K562 (cell line): Measurements from ENCODE around the gene SNTG2. TPM values are rescaled to one million over a fixed set of nuclear protein-coding genes. Genes with fewer than 3 reads are reported as not detected.

Experiments used
- ATAC-seq: fragments of 200-7000 bp; cut with Tn5 transposase; 3 replicates; pipeline ENCODE4 v1.9.1; 2020; ENCODE audit warnings: moderate library complexity
- BruUV-seq: library from RNA; stranded (reverse); fragments of 400-500 nt; replicated peaks from 2 replicates; lab custom pipeline; 2021; lab: Mats Ljungman, UMichigan
- CTCF ChIA-PET: fragments of 300-600 bp; formaldehyde crosslinking; extraction: SDS; loops from one replicate; lab custom pipeline; 2021; ENCODE audit warnings: low intra/inter-chr PET ratio; lab: Yijun Ruan, JAX
- POLR2A ChIA-PET: fragments of 300-600, 350-650 bp; sonication (Branson Sonifier 250); formaldehyde crosslinking; extraction: SDS; loops from one replicate; lab custom pipeline; 2021; ENCODE audit warnings: antibody characterized with exemption, inconsistent platforms; lab: Yijun Ruan, JAX
- DNase-seq, 4 experiments: peaks; one replicate each; pipeline versions ENCODE4 v3.0.0 to v3.0.0-alpha.2; 2011 to 2018; ENCODE audit warnings: low spot score in 3 of 4, mixed read lengths in 3 of 4; ENCODE audit errors: extremely low read depth in 1 of 4
- FAIRE-seq: peaks from 2 replicates; lab custom pipeline; 2011; peaks lifted over from hg19 to GRCh38; lab: Jason Lieb, UNC
- H2AFZ ChIP-seq: 2 replicates; pipeline ENCODE4 v1.6.0; 2011; ENCODE audit warnings: low read depth, low read length, control low read depth, inconsistent platforms
- H3K27ac ChIP-seq: fragments of 200-600 bp; 3 replicates; pipeline ENCODE4 v1.8.0; 2011; ENCODE audit warnings: low read depth, mild to moderate bottlenecking, control low read depth, inconsistent platforms, low read length, moderate library complexity, mixed read lengths; ENCODE audit errors: extremely low read depth
- H3K27me3 ChIP-seq, 2 experiments: fragments of 300-600 bp in 1 of 2; 2 replicates in 1 of 2; 3 replicates in 1 of 2; pipeline versions ENCODE4 v1.6.0 to v1.8.0; 2011; ENCODE audit warnings: inconsistent platforms in 2 of 2, low read length in 2 of 2, mild to moderate bottlenecking in 1 of 2, mixed read lengths in 1 of 2, moderate library complexity in 1 of 2; ENCODE audit not compliant: control insufficient read depth in 2 of 2, insufficient read depth in 2 of 2
- H3K36me3 ChIP-seq: fragments of 300-600 bp; 3 replicates; pipeline ENCODE4 v1.8.0; 2011; ENCODE audit warnings: mild to moderate bottlenecking, low read length, inconsistent platforms; ENCODE audit not compliant: control insufficient read depth, insufficient read depth
- H3K4me1 ChIP-seq, 2 experiments: fragments of 200-600 bp in 1 of 2; replicated peaks in 1 of 2; 2 replicates in 1 of 2; 3 replicates in 1 of 2; pipeline versions ENCODE4 v1.5.1 to v1.8.0; 2011; ENCODE audit warnings: inconsistent platforms in 2 of 2, low read length in 2 of 2, mild to moderate bottlenecking in 1 of 2, mixed read lengths in 1 of 2, moderate library complexity in 1 of 2; ENCODE audit not compliant: control insufficient read depth in 2 of 2, insufficient read depth in 2 of 2
- H3K4me2 ChIP-seq: 2 replicates; pipeline ENCODE4 v1.6.1; 2011; ENCODE audit warnings: low read length, control low read depth, inconsistent platforms, mixed read lengths; ENCODE audit not compliant: insufficient read depth
- H3K4me3 ChIP-seq: fragments of 200-600 bp; sonication (generic), shearing (Covaris generic); 2 replicates; pipeline ENCODE4 v1.5.1; 2016; ENCODE audit warnings: control low read depth, inconsistent platforms
- H3K79me2 ChIP-seq: fragments of 200-600 bp; 3 replicates; pipeline ENCODE4 v1.8.0; 2011; ENCODE audit warnings: low read length, inconsistent platforms; ENCODE audit not compliant: control insufficient read depth, insufficient read depth
- H3K9ac ChIP-seq, 2 experiments: 2 replicates each; pipeline versions ENCODE4 v1.6.0 to v1.6.1; 2011; ENCODE audit warnings: low read depth in 2 of 2, low read length in 2 of 2, control low read depth in 1 of 2, inconsistent platforms in 1 of 2, mild to moderate bottlenecking in 1 of 2, mixed read lengths in 1 of 2; ENCODE audit not compliant: insufficient read depth in 1 of 2
- H3K9me1 ChIP-seq: one replicate; pipeline ENCODE4 v1.6.0; 2011; ENCODE audit warnings: inconsistent platforms, mild to moderate bottlenecking, low read length, moderate library complexity; ENCODE audit not compliant: control insufficient read depth, insufficient read depth
- H3K9me3 ChIP-seq: replicated peaks from 2 replicates; pipeline ENCODE4 v1.5.1; 2011; ENCODE audit warnings: low read depth, low read length, inconsistent platforms; ENCODE audit not compliant: control insufficient read depth, insufficient read depth
- H4K20me1 ChIP-seq: replicated peaks from 2 replicates; pipeline ENCODE4 v1.6.1; 2011; ENCODE audit warnings: low read length, inconsistent platforms, mixed read lengths; ENCODE audit not compliant: control insufficient read depth, insufficient read depth
- CAMTA2 ChIP-seq: fragments of 250-450 bp; sonication (Bioruptor Pico); conservative IDR thresholded peaks from 2 replicates; pipeline ENCODE4 v1.5.1; 2022
- EHMT2 ChIP-seq: fragments of 450-650 bp; IDR thresholded peaks from 2 replicates; pipeline ENCODE4 v1.6.1; 2018; ENCODE audit warnings: antibody characterized with exemption
- ILF3 ChIP-seq: fragments of 450-650 bp; IDR thresholded peaks from 2 replicates; pipeline ENCODE4 v1.6.1; 2018; ENCODE audit warnings: antibody characterized with exemption, mild to moderate bottlenecking, moderate library complexity, borderline replicate concordance
- MTA2 ChIP-seq: fragments of 450-650 bp; IDR thresholded peaks from 2 replicates; pipeline ENCODE4 v1.6.1; 2016; ENCODE audit warnings: low read depth
- NONO ChIP-seq, 2 experiments: fragments of 200-400 bp in 1 of 2; fragments of 450-650 bp in 1 of 2; formaldehyde crosslinking in 1 of 2; IDR thresholded peaks; 2 replicates each; pipeline ENCODE4 v1.6.1; 2017; ENCODE audit warnings: low read depth in 2 of 2, mild to moderate bottlenecking in 2 of 2, moderate library complexity in 2 of 2, low read length in 1 of 2
- SMAD2 ChIP-seq: fragments of 150-350 bp; IDR thresholded peaks from 2 replicates; pipeline ENCODE4 v1.6.1; 2014; ENCODE audit warnings: low read depth, mild to moderate bottlenecking, low read length
- THAP12 ChIP-seq: fragments of 250-450 bp; sonication (Bioruptor Pico); IDR thresholded peaks from 2 replicates; pipeline ENCODE4 v1.9.0; 2021; ENCODE audit warnings: mild to moderate bottlenecking, inconsistent platforms
- THRAP3 ChIP-seq: fragments of 450-650 bp; IDR thresholded peaks from 2 replicates; pipeline ENCODE4 v1.6.1; 2016; ENCODE audit warnings: mild to moderate bottlenecking, inconsistent platforms, borderline replicate concordance
- VEZF1 ChIP-seq: fragments of 200-800 bp; sonication (Bioruptor generic); IDR thresholded peaks from 2 replicates; pipeline ENCODE4 v1.6.1; 2017; ENCODE audit warnings: missing genetic modification characterization, missing compliant biosample characterization
- ZNF124 ChIP-seq: sonication (generic); formaldehyde crosslinking; IDR thresholded peaks from 2 replicates; pipeline ENCODE4 v1.8.1; 2022; ENCODE audit warnings: missing genetic modification reagents
- ZNF274 ChIP-seq: IDR thresholded peaks from 2 replicates; pipeline ENCODE4 v1.6.1; 2011; ENCODE audit warnings: low read depth, mild to moderate bottlenecking, low read length, moderate library complexity, borderline replicate concordance
- ZNF511 ChIP-seq: sonication (generic); formaldehyde crosslinking; IDR thresholded peaks from 2 replicates; pipeline ENCODE4 v1.8.0; 2022; ENCODE audit warnings: mild to moderate bottlenecking, missing genetic modification reagents
- WGBS: fragments of 100-300 bp; shearing (Covaris generic); methylation state at CpG from one replicate; pipeline ENCODE4 v1.1.6; 2016; ENCODE audit warnings: low coverage, mixed read lengths; ENCODE audit not compliant: insufficient coverage; ENCODE audit errors: missing lambda C conversion rate; 5-methylcytosine and 5-hydroxymethylcytosine counted together
- in situ Hi-C: fragments of 300-500 bp; cut with MboI; formaldehyde crosslinking; loops from 4 replicates; pipeline ENCODE4 v1.15.0; 2018; ENCODE audit warnings: inconsistent platforms, mixed read lengths
- intact Hi-C: fragments of 100-400 bp; cut with micrococcal nuclease; formaldehyde crosslinking; loops from 2 replicates; pipeline ENCODE4 v1.14.2; 2022
- polyA plus RNA-seq, 8 experiments: library from polyadenylated mRNA; depleted of rRNA in 4 of 8; stranded (reverse) in 5 of 8; unstranded in 3 of 8; fragments of >200 nt; fragmentation: Nextera tagmentation in 2 of 8; fragmentation: Illumina TruSeq in 1 of 8; extraction: Ambion mirVana in 2 of 8; extraction: Trizol in 1 of 8; gene quantifications; 2 replicates each; pipeline versions ENCODE4 v1.2.1 to v1.2.3, GENCODE V29; 2011 to 2014; ENCODE audit warnings: inconsistent platforms in 1 of 8, missing spikeins in 1 of 8
- total RNA-seq, 7 experiments: library from RNA; depleted of rRNA in 6 of 7; stranded (reverse); fragments of >200 nt in 6 of 7; fragmentation: Illumina TruSeq in 2 of 7; extraction: Trizol in 2 of 7; gene quantifications; 2 replicates each; pipeline versions ENCODE4 v1.2.1 to v1.2.3, GENCODE V29; 2011 to 2021; ENCODE audit warnings: low replicate concordance in 1 of 7

The SNTG2 gene
- total and polyA plus RNA-seq, 9 of the 15 experiments (the other 6 are each of a cell fraction or from before 2014, with no cell fraction given), result not detected

GRCh38 chr2:905091-905832 is 45.4 kb upstream of the SNTG2 start:
- Histone ChIP-seq H3K9me3 (no peaks in the 10 kb centered on the region), H3K4me2 (no peak overlapping the region), H3K9me1 (no peaks in the 10 kb centered on the region), H3K36me3 (no peaks in the 10 kb centered on the region), H4K20me1 (no peaks in the 10 kb centered on the region; the same call in 1 of the 2 replicates), H3K27ac (no peak overlapping the region), H3K27me3 (peaks cover 2 to 25% of the 10 kb centered on the region in 2 experiments; a peak in 3 of 5 replicates), H3K9ac (no peak overlapping the region), H3K79me2 (no peaks in the 10 kb centered on the region), H3K4me1 (no peaks in the 10 kb centered on the region), H2AFZ (no peak overlapping the region), H3K4me3 (no peak overlapping the region)
- in situ Hi-C loops (no loop called here), intact Hi-C loops (no loop called here)
- FAIRE-seq (no peak), DNase-seq (no peak), ATAC-seq (no peak)
- CTCF ChIA-PET, result no interaction called here
- POLR2A ChIA-PET, result interaction anchor here (1.1 kb wide), 1 partner anchor 55 kb away, joined by 3 read pairs; no protein-coding TSS in a partner anchor
- 2% methylated on average over 12 of the region's 12 CpGs for WGBS
- BruUV-seq, result no TSS peak
- TF ChIP-seq ZNF274 (no peak), NONO (IDR thresholded peaks at IDR 0.05; ENCODE audit: low read depth in 2 of 2, low read length in 1 of 2) (no peak), SMAD2 (no peak), THRAP3 (no peak), ZNF511 (CRISPR knock-in tag) (no peak), VEZF1 (CRISPR knock-in tag) (no peak), ILF3 (no peak), MTA2 (no peak), CAMTA2 (CRISPR knock-in tag) (no peak), ZNF124 (no peak), THAP12 (CRISPR knock-in tag) (no peak), EHMT2 (no peak)
